Measurements from ENCODE around the gene RGS6.

The RGS6 gene

GRCh38 chr14:72550513-72550912 lies 618.3 kb downstream of the RGS6 start:
- no peak for DNase-seq (ENCODE audit: low spot score)

GRCh38 chr14:72552236-72552635 lies 620.0 kb downstream of the RGS6 start:
- no peak for DNase-seq (ENCODE audit: low spot score)

GRCh38 chr14:72553161-72553560 lies 620.9 kb downstream of the RGS6 start:
- no peak for DNase-seq (ENCODE audit: low spot score)

GRCh38 chr14:72553656-72554055 lies 621.4 kb downstream of the RGS6 start:
- DNase-seq (ENCODE audit: low spot score): no peak

- no peak for DNase-seq (ENCODE audit: low spot score)
Observed at GRCh38 chr14:72554401-72554800, 622.2 kb downstream of the RGS6 start.

- DNase-seq (ENCODE audit: low spot score): no peak
Observed at GRCh38 chr14:72554994-72555608, 622.9 kb downstream of the RGS6 start.

DNA sequence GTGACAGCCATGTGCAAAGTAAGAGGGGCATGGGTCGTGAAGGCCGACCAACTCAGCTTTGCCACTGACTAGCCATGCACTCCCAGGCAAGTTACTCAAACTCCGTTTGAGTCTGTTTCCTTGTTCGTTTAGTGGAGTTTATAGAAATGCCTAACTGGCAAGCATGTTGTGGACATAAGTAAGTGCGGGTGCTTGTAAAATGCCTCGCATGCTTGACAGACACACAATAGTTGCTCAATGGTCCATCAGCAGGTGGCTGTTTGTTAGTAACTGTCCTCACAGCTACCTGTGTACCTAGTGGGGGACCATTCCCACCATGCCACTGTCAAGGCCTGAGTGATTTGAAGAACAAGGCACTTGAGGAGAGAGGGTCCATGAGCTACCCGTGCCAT lies 623.4 kb downstream of the RGS6 start:
- DNase-seq (ENCODE audit: low spot score): no peak

GRCh38 chr14:72557671-72558070 lies 625.4 kb downstream of the RGS6 start:
- DNase-seq (ENCODE audit: low spot score): no peak

DNA sequence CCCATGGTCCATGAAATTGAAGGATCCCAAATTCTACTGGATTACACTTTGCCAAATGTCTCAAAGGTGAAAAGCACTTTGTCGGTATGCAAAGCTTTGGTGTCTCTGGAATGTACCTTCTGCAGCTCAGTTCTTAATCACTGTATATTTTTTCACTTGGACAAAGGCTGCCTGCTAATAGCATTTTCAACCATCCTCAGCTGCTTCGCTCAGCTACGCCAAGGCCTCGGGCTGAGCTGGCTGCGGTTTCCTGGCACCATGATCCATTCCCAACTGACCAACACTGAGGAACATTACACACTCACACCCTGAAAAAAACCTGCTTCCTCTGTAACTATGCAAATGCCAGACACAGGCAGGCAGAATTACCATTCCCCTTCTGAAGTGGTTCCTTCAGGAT lies 626.5 kb downstream of the RGS6 start:
- DNase-seq (ENCODE audit: low spot score): no peak

- no peak for DNase-seq (ENCODE audit: low spot score)
Observed at GRCh38 chr14:72559202-72559601, 627.0 kb downstream of the RGS6 start.

- no peak for DNase-seq (ENCODE audit: low spot score)
Observed at GRCh38 chr14:72559669-72560255, 627.5 kb downstream of the RGS6 start.

GRCh38 chr14:72560331-72560730 lies 628.1 kb downstream of the RGS6 start:
- no peak for DNase-seq (ENCODE audit: low spot score)

GRCh38 chr14:72560889-72561493 lies 628.8 kb downstream of the RGS6 start:
- DNase-seq (ENCODE audit: low spot score): no peak

DNA sequence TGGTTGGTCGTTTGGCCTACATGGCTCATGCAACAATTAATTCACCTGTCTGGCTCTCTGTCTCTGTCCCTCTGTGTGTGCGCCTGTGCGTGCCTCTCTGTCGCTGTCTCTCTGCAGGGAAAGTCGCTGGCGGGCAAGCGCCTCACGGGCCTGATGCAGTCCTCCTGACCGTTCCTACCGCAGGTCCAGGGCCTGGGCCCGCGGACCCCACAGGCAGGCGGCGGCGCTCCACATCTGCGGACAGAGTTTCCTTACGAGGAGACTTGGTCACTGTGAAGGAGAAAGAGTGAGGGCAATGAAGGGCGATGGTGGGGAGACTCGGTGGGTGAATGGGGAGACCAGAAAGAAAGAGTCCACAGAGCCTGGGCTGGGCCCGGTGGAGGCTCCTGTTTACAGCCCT lies 630.1 kb downstream of the RGS6 start:
- DNase-seq (ENCODE audit: low spot score): no peak

GRCh38 chr14:72563676-72564075 lies 631.4 kb downstream of the RGS6 start:
- DNase-seq (ENCODE audit: low spot score): no peak

DNA sequence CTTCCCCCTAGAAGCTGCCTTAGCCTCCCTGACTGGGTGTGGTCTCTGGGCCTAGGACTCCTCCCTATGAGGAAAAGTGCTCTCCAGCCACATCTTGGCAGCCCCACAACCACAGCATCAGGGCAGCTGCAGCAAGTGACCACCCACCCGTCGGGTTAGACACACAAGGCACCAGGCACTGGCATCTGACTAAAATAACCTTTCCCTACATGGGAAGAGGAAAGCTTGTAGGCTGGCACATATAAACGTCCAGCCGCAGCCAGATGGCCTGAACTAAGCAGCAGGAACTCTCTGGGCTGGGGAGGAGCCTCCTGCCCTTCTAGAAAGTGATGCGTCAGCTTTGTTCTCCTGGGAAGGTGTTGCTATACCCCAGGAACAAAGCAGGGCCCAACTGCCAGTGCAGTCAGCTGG lies 632.9 kb downstream of the RGS6 start:
- no peak for DNase-seq (ENCODE audit: low spot score)

DNA sequence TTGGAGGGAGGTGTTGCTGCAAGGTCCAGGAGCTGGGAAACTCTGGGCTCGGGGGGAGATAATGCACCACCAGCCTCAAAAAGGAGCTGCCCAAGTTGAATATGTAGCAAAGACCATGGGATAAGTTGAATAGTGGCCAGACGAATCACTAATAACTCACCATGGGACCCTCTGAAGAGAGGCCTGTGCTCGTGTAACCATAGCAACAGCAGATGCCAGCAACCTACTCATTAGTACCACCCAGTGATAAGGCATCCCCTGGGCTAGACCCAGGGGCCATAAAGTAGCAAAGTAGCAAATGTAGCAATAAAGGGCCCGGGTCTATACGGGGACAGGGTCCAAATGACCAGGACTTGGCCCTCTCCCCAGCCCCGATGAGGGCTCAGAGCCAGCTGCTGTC lies 633.7 kb downstream of the RGS6 start:
- no peak for DNase-seq (ENCODE audit: low spot score)

GRCh38 chr14:72567226-72567625 lies 635.0 kb downstream of the RGS6 start:
- no peak for DNase-seq (ENCODE audit: low spot score)

DNA sequence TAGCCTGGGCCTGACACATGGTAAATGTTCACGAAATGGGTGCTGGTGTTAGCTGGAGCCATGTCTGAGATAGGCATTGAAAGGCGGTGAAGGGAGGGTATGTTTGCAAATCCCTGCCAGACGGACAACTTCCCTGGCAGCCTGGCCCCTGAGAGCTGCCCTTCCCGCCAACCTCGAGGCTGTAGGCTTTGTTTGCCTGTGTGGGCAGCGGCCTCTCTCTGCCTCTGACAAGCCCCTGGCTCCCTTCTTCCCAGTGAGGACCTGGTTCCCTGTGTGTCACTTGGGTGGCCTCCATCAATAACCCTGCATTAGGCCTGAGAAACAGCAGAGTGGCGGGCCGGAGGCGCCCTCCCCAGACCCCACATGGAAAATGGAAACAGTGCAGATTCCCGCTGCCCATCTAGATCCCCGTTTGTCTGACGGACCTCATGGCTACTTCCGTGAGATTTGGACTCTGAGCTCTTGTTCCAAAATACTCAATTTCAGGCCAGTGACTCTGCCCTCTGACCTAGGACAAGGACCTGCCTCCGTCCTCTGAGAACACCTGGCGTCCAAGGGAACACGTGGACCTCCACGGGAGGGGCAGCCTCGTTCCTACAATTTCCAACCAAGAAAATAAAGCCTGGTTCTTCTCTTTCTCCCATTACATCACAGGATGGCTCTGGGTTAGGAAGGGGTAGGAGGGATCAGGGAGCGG lies 636.2 kb downstream of the RGS6 start:
- DNase-seq (ENCODE audit: low spot score): no peak

- DNase-seq (ENCODE audit: low spot score): no peak
Observed at GRCh38 chr14:72573725-72574417, 641.6 kb downstream of the RGS6 start.

- DNase-seq (ENCODE audit: low spot score): no peak
Observed at GRCh38 chr14:72574715-72575114, 642.5 kb downstream of the RGS6 start.

- DNase-seq (ENCODE audit: low spot score): no peak
Observed at GRCh38 chr14:72576258-72576657, 644.0 kb downstream of the RGS6 start.

DNA sequence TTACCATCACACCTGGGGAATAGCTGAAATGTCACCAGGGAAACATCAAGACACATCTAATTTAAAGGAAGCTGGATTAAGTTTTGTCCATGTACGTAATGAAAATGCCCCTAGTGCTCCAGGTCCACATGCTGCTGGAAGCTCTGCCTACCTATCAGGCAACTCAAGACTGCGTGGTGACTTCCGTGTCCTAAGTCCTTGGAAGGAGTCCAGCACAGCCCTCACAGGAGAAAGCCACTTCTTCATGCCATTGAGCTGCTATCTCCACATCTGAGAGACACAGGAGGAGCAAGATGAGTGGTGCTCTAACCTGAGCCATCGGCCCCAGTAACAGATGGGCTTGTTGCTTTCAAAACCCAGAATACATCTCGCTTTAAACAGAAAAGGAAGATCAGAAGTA lies 645.3 kb downstream of the RGS6 start:
- no peak for DNase-seq (ENCODE audit: low spot score)

Data from RKO (cell line).